HG02763 (cell line): ENCODE measurements around the gene SNX9.
"Not testable (repeated sequence)": the region's sequence is repeated elsewhere in the genome, so short reads cannot be mapped to it uniquely, and the experiment has no call there.

Experiments used
- ATAC-seq: cut with Tn5 transposase; IDR thresholded peaks from one replicate; pipeline ENCODE4 v1.9.1; 2021; ENCODE audit warnings: mild to moderate bottlenecking, moderate library complexity; ENCODE audit not compliant: unreplicated experiment

The SNX9 gene

DNA sequence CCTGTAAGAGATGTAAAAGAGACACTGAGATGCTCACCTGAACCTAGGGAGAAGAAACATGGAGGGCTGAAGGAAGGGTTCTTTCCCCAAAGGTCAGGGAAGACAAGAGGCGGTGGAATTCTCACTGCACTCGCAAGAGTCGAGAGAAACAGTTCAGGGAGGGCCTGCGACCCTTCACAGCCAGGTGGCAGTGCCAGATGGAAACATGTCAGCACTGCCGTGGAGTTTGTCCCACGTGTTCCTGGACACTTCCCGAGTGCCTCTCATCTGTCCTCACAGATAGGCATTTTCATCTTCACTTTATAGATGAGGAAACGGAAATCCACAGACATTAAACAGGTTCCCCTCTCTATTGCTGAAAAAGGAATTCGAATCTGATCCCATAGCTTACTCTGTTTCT lies 88.2 kb downstream of the SNX9 start:
- ATAC-seq = no peak

DNA sequence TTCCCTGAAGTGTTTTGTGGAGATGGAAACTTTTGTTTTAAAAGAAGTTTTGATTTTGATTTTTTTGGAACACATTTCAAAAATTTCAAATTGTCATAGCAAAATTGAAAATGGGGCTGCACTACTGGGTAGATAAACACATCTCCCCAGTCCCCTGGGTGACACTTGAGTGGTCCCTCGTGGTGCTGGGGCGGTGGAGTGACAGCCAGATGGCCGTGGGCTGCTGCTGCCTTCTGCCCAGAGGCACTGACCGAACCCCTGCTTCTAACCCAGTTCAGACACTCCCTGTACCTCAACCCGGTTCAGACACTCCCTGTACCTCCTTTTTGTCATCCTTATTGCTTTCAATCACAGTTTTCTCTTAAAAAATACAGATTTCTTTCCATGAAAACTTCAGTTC lies 88.7 kb downstream of the SNX9 start:
- no peak for ATAC-seq

DNA sequence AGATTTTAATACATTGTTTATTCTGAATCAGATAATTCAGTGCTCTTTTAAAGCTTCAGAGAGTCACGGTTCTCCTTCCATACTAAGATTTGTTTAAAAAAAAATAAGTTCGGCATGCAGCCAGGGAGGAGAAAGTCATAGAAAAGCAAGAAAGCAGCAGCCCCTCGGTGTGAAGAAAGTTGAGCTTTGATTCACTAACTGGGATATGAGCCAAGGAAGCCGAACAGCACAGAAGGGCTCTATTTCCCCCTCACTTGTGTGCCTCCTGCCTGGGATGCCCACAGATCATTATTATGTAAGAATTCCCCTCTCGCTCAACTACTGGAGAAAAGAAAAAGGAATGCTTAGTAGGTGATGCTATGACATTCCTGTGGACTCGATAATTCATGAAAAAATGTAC lies 89.3 kb downstream of the SNX9 start:
- ATAC-seq = no peak

DNA sequence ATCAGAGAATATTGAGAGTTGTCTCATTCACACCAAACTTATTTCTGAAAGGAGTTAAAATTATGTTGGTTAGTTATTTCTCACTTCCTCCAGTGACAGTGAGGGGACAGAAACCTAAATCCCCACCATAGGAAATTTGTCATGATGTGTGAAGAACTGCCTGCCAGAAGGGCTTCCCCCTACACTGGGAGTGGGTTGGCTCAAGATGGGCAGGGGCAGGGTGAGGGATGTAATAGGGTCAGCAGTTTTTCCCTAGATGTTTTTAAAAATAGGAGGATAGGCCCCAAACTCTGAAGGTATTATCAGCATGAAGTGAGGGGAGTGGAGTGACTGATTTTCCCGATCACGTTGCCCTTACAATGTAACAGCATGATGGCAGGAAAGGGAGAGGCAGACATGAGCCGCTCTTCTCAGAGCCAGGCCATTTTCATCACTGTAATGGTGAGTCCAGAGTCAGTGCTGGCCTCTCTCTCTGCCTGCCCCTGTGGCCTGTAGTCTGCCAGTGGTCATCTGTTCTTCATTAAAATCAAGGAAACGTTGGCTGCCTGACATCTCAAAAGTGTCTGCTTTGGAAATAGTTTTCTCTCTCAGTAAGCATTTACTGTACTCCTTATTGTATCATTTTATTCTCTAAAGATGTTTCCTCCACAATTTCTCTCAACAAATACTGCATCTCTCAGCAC lies 98.8 kb downstream of the SNX9 start:
- ATAC-seq = no peak

- no peak for ATAC-seq
These were observed 102.7 kb downstream of the SNX9 start for GRCh38 chr6:157925771-157926170.

GRCh38 chr6:157927011-157927410 lies 104.0 kb downstream of the SNX9 start:
- ATAC-seq = no peak

- ATAC-seq = no peak
These were observed 105.4 kb downstream of the SNX9 start for GRCh38 chr6:157928428-157928827.

DNA sequence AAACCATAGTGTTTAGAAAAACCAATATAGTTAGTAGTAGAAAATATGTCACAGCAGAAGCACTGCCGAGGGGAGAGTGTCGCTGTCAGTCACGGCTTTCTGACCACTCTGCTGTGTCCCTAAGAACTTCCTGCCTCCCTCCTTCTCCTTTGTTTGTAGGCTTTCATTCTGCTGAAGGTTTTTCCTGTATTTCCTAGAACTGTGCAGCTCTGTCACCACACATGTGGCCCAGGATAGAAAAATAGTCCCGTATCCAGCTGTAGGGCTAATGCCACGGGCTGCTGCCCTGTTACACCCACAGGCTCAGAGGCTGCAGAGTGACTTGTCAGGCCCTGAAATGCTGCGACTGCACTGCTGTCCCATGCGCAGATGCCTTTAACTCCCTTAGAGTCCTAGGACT lies 106.0 kb downstream of the SNX9 start:
- ATAC-seq = no peak

- ATAC-seq = no peak
These were observed 106.8 kb downstream of the SNX9 start for GRCh38 chr6:157929765-157930319.

DNA sequence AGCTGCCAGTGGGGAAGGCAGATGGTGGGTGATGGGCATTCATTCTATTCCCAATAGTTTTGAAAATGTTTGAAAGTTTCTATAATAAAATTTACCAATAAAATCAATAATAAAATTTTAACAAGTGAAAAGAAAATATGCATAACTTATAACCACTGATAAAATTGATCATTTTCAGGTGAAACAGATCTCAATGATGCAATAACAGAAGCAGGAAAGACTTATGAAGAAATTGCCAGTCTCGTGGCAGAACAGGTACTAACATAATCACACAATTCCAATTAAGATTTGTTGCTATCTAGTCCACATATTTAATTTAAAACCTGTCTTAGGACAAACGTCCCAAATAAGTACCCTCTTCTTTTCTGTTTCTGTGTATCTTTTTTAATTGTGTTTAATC lies 112.7 kb downstream of the SNX9 start:
- no peak for ATAC-seq

DNA sequence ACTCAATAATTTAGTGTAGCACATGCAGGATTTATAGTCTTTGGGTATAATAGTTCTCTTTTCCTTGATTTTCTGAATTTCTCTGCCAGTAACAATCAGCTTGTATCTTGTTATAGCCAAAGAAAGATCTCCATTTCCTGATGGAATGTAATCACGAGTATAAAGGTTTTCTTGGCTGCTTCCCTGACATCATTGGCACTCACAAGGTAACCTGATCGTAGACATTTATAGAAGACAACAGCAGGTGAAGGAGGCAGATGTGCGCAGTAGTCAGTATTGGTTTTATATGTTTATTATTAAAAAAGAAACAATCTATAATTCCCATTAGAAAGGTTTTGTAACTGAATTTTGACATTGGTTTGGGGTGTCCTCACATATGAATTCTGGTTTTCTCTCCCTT lies 114.3 kb downstream of the SNX9 start:
- ATAC-seq = no peak

- ATAC-seq = no peak
These were observed 114.9 kb downstream of the SNX9 start for GRCh38 chr6:157937916-157938315.

DNA sequence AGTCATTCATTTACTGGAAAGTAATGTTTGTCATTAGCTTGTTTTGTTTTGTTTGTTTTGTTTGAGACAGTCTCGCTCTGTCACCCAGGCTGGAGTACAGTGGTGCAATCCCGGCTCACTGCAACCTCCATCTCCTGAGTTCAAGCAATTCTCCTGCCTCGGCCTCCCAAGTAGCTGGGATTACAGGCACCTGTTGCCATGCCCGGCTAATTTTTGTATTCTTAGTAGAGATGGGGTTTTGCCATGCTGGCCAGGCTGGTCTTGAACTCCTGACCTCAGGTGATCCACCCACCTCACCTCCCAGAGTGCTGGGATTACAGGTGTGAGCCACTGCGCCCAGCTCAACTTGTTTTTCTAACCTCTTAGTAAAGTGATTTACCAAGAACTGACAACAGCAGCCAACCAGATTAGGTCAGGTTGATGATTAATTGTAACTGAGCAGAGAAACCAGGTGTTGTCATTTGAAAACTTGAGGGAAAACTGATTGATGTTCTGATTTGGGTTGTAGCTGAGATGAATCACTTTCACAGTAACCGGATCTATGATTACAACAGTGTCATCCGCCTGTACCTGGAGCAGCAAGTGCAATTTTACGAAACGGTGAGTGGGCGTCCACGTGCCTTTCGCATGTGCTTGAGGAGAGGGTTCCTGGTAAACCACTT lies 117.5 kb downstream of the SNX9 start:
- ATAC-seq = not testable (repeated sequence)

- ATAC-seq = no peak
These were observed 118.2 kb downstream of the SNX9 start for GRCh38 chr6:157941101-157941863.

DNA sequence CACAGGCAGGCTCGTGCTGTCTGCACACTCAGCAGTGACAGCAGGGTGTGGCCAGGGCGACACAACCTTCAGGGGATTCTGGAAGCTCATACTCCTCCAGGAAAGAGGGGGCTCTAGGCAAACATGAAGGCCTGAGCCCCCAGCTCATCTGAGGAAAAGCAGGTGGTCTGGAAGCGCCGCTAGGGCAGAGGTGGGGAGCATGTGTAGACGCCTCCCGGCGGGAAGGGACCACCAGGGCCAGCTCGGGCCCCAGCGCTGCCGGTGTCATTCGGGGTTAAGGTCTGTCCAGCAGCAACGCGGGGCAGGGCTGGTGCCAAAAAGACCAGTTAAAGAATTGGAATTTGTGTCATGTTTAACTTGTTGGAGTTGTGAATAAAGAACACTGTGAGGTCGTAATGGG lies 119.3 kb downstream of the SNX9 start:
- ATAC-seq = no peak

GRCh38 chr6:157943249-157943963 lies 120.4 kb downstream of the SNX9 start:
- no peak for ATAC-seq

DNA sequence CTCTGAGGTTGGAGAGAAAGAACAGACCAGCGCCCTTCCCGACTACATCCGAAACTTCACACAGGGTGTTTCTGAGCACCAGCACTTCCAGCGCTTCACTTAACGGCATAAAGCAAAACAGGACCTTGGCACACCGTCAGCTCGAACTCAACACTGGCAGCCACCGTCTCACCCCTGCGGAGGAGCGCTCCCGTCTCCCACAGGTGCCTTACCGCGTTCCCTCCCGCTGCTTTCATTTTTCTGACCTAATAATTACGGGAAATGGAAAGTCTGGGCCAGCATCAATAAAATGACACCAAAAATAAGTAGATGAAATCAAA lies 120.9 kb downstream of the SNX9 start:
- no peak for ATAC-seq

GRCh38 chr6:157944983-157945931 lies 122.2 kb downstream of the SNX9 start:
- ATAC-seq = no peak

- no peak for ATAC-seq
These were observed 123.1 kb downstream of the SNX9 start for GRCh38 chr6:157946053-157946617.
